Esophagus (tissue), 2 donors: ENCODE data around the gene PPM1H. TPM values are rescaled to one million over a fixed set of nuclear protein-coding genes. Genes with fewer than 3 reads are reported as not detected.
"Not testable (repeated sequence)": the region's sequence is repeated elsewhere in the genome, so short reads cannot be mapped to it uniquely, and the experiment has no call there.

Experiments used
- H3K27ac ChIP-seq, 2 donors: one replicate each; pipeline ENCODE4 v1.5.1; 2013; ENCODE audit warnings: low read depth in 2 of 2, mild to moderate bottlenecking in 2 of 2, inconsistent platforms in 1 of 2, low read length in 1 of 2, moderate library complexity in 1 of 2
- H3K27me3 ChIP-seq, 2 donors: one replicate each; pipeline ENCODE4 v1.6.1; 2013; ENCODE audit warnings: low read length in 2 of 2, control low read depth in 1 of 2, mild to moderate bottlenecking in 1 of 2; ENCODE audit not compliant: insufficient read depth in 2 of 2, control insufficient read depth in 1 of 2
- H3K36me3 ChIP-seq, 2 donors: one replicate each; pipeline ENCODE4 v1.6.1; 2013; ENCODE audit warnings: low read length in 1 of 2; ENCODE audit not compliant: control insufficient read depth in 2 of 2, insufficient read depth in 2 of 2
- H3K4me1 ChIP-seq, 2 donors: one replicate each; pipeline ENCODE4 v1.6.1; 2013; ENCODE audit warnings: low read length in 1 of 2; ENCODE audit not compliant: control insufficient read depth in 2 of 2, insufficient read depth in 2 of 2
- H3K4me3 ChIP-seq, 2 donors: one replicate each; pipeline ENCODE4 v1.5.1; 2013; ENCODE audit warnings: low read length in 2 of 2, mild to moderate bottlenecking in 2 of 2, low read depth in 1 of 2, moderate library complexity in 1 of 2
- H3K9me3 ChIP-seq, 2 donors: one replicate each; pipeline ENCODE4 v1.6.1; 2013; ENCODE audit warnings: mild to moderate bottlenecking in 2 of 2, low read depth in 1 of 2, low read length in 1 of 2, moderate library complexity in 1 of 2; ENCODE audit not compliant: control insufficient read depth in 2 of 2, insufficient read depth in 1 of 2
- WGBS, 2 donors: extraction: QIAGEN DNeasy Blood & Tissue Kit; methylation state at CpG; one replicate each; pipeline ENCODE4 v1.1.7; 2013; 5-methylcytosine and 5-hydroxymethylcytosine counted together
- polyA plus RNA-seq, 2 donors: library from polyadenylated mRNA; stranded (reverse); fragments of 200-250 nt; gene quantifications; one replicate each; pipeline ENCODE4 v1.2.3, GENCODE V29; 2013
- donor health status: healthy with polysubstance abuse.
- donor health status: Bipolar disorder and iron deficiency.

Gene PPM1H
- polyA plus RNA-seq, 2 donors: 0.04 to 0.09 TPM

- no peaks in the 10 kb centered on the region for H3K9me3 ChIP-seq
- WGBS, 2 donors: 51 to 52% methylated on average over 11 of the region's 11 CpGs
- peaks cover 5 to 8% of the 10 kb centered on the region in 2 donors for H3K4me1 ChIP-seq
- H3K27me3 ChIP-seq: no peaks in the 10 kb centered on the region
- H3K36me3 ChIP-seq: no peaks in the 10 kb centered on the region
- H3K4me3 ChIP-seq: no peak overlapping the region
- peak overlapping the region; percentile 62 to 67 for H3K27ac ChIP-seq
Measured at GRCh38 chr12:62731055-62731820, 203.7 kb downstream of the PPM1H start.

- Histone ChIP-seq H3K9me3 (no peaks in the 10 kb centered on the region), H3K27me3 (no peaks in the 10 kb centered on the region), H3K36me3 (no peaks in the 10 kb centered on the region), H3K4me1 (peaks cover 5 to 8% of the 10 kb centered on the region in 2 donors), H3K4me3 (no peak overlapping the region), H3K27ac (no peak overlapping the region)
- 63 to 72% methylated on average over 2 of the region's 2 CpGs for WGBS, 2 donors
Measured at GRCh38 chr12:62730649-62731048, 204.3 kb downstream of the PPM1H start.

- not testable (repeated sequence) for H3K9me3 ChIP-seq, H3K4me1 ChIP-seq, H3K4me3 ChIP-seq, H3K36me3 ChIP-seq, H3K27me3 ChIP-seq
- WGBS, 2 donors: 82 to 89% methylated on average over 13 of the region's 13 CpGs
- H3K27ac ChIP-seq: peak overlapping the region in 1 of 2 donors; percentile 25
Measured at GRCh38 chr12:62729579-62730544, 205.1 kb downstream of the PPM1H start.

- no peaks in the 10 kb centered on the region for H3K27me3 ChIP-seq
- peaks cover 8% of the 10 kb centered on the region in 2 donors for H3K4me1 ChIP-seq
- H3K27ac ChIP-seq: peak overlapping the region in 1 of 2 donors; percentile 29
- no peaks in the 10 kb centered on the region for H3K9me3 ChIP-seq
- no peak overlapping the region for H3K4me3 ChIP-seq
- 74 to 85% methylated on average over 2 of the region's 2 CpGs for WGBS, 2 donors
- H3K36me3 ChIP-seq: no peaks in the 10 kb centered on the region
Measured at GRCh38 chr12:62728741-62729140, 206.2 kb downstream of the PPM1H start.

GRCh38 chr12:62726471-62726980 lies 208.4 kb downstream of the PPM1H start:
- 96 to 97% methylated on average over 6 of the region's 6 CpGs for WGBS, 2 donors
- Histone ChIP-seq H3K9me3 (no peaks in the 10 kb centered on the region), H3K27ac (no peak overlapping the region), H3K4me1 (peaks cover 6% of the 10 kb centered on the region in 2 donors), H3K36me3 (no peaks in the 10 kb centered on the region), H3K27me3 (no peaks in the 10 kb centered on the region), H3K4me3 (no peak overlapping the region)

GRCh38 chr12:62725781-62726180 lies 209.2 kb downstream of the PPM1H start:
- no peak overlapping the region for H3K27ac ChIP-seq
- no peaks in the 10 kb centered on the region for H3K36me3 ChIP-seq
- H3K9me3 ChIP-seq: no peaks in the 10 kb centered on the region
- H3K4me1 ChIP-seq: peaks cover 2 to 3% of the 10 kb centered on the region in 2 donors
- H3K27me3 ChIP-seq: no peaks in the 10 kb centered on the region
- no peak overlapping the region for H3K4me3 ChIP-seq
- 58% methylated on average over 1 of the region's 1 CpG for WGBS, 2 donors

GRCh38 chr12:62724947-62725451 lies 210.0 kb downstream of the PPM1H start:
- Histone ChIP-seq H3K27me3 (no peaks in the 10 kb centered on the region), H3K27ac (peak overlapping the region; percentile 27 to 32)

GRCh38 chr12:62724285-62724684 lies 210.7 kb downstream of the PPM1H start:
- Histone ChIP-seq H3K4me1 (peaks cover 2 to 3% of the 10 kb centered on the region in 2 donors), H3K36me3 (no peaks in the 10 kb centered on the region), H3K27me3 (no peaks in the 10 kb centered on the region), H3K9me3 (no peaks in the 10 kb centered on the region), H3K4me3 (no peak overlapping the region), H3K27ac (peak overlapping the region; percentile 65 to 72)
- 74 to 75% methylated on average over 3 of the region's 3 CpGs for WGBS, 2 donors

More at GRCh38 chr12:62724947-62725451, 210.0 kb downstream of the PPM1H start:
- Histone ChIP-seq H3K4me1 (peaks cover 2 to 3% of the 10 kb centered on the region in 2 donors), H3K4me3 (no peak overlapping the region), H3K9me3 (no peaks in the 10 kb centered on the region), H3K36me3 (no peaks in the 10 kb centered on the region)
- 45% methylated on average over 4 of the region's 4 CpGs for WGBS, 2 donors

GRCh38 chr12:62722971-62723680 lies 211.8 kb downstream of the PPM1H start:
- Histone ChIP-seq H3K9me3 (no peaks in the 10 kb centered on the region), H3K27ac (no peak overlapping the region), H3K36me3 (no peaks in the 10 kb centered on the region), H3K4me1 (peaks cover 2 to 3% of the 10 kb centered on the region in 2 donors), H3K27me3 (no peaks in the 10 kb centered on the region), H3K4me3 (no peak overlapping the region)
- 89 to 93% methylated on average over 3 of the region's 3 CpGs for WGBS, 2 donors
